GM12878 (cell line): ENCODE data around the gene ARMH1. TPM values are rescaled to one million over a fixed set of nuclear protein-coding genes. Genes with fewer than 3 reads are reported as not detected.

Experiments used
- ATAC-seq: fragments of 200-7000 bp; cut with Tn5 transposase; 3 replicates; pipeline ENCODE4 v1.9.1; 2020; ENCODE audit warnings: mild to moderate bottlenecking, moderate library complexity
- BruUV-seq: library from RNA; stranded (reverse); fragments of 400-500 nt; replicated peaks from 2 replicates; lab custom pipeline; 2021; lab: Mats Ljungman, UMichigan
- CTCF ChIA-PET: fragments of 300-600 bp; sonication (Branson Sonifier 250); formaldehyde crosslinking; extraction: SDS; loops from one replicate; lab custom pipeline; 2021; ENCODE audit warnings: inconsistent platforms; lab: Yijun Ruan, JAX
- POLR2A ChIA-PET: fragments of 350-600 bp; formaldehyde crosslinking; extraction: SDS; loops from one replicate; lab custom pipeline; 2021; ENCODE audit warnings: inconsistent platforms; lab: Charles Lee
- RAD21 ChIA-PET: fragments of 300-600 bp; sonication (Branson Sonifier 250); formaldehyde crosslinking; loops from one replicate; lab custom pipeline; 2023; ENCODE audit warnings: antibody characterized with exemption; ENCODE audit not compliant: unreplicated experiment; lab: Charles Lee
- SMC1A ChIA-PET: fragments of 300-600 bp; sonication (Branson Sonifier 250); formaldehyde crosslinking; loops from one replicate; lab custom pipeline; 2023; ENCODE audit not compliant: unreplicated experiment, uncharacterized antibody; lab: Charles Lee
- DNase-seq: peaks from one replicate; pipeline ENCODE4 v3.0.0-alpha.2; 2011; ENCODE audit warnings: low read depth, low spot score
- FAIRE-seq: peaks from 3 replicates; lab custom pipeline; 2011; peaks lifted over from hg19 to GRCh38; lab: Jason Lieb, UNC
- H2AFZ ChIP-seq: 2 replicates; pipeline ENCODE4 v1.6.0; 2011; ENCODE audit warnings: low read depth, low read length, control low read depth; ENCODE audit not compliant: control insufficient read depth
- H3K27ac ChIP-seq: 2 replicates; pipeline ENCODE4 v1.5.1; 2011; ENCODE audit warnings: control low read depth; ENCODE audit not compliant: control insufficient read depth, insufficient read depth
- H3K27me3 ChIP-seq, 2 experiments: replicated peaks in 1 of 2; 2 replicates each; pipeline versions ENCODE4 v1.6.0 to v1.6.1; 2011; ENCODE audit warnings: low read length in 1 of 2; ENCODE audit not compliant: control insufficient read depth in 2 of 2, insufficient read depth in 2 of 2
- H3K36me3 ChIP-seq, 2 experiments: 2 replicates each; pipeline ENCODE4 v1.5.1; 2011; ENCODE audit warnings: low read length in 1 of 2; ENCODE audit not compliant: control insufficient read depth in 2 of 2, insufficient read depth in 2 of 2
- H3K4me1 ChIP-seq: 2 replicates; pipeline ENCODE4 v1.6.1; 2011; ENCODE audit warnings: mild to moderate bottlenecking, low read length, moderate library complexity, mixed read lengths; ENCODE audit not compliant: control insufficient read depth, insufficient read depth
- H3K4me2 ChIP-seq: 2 replicates; pipeline ENCODE4 v1.6.0; 2011; ENCODE audit warnings: control low read depth; ENCODE audit not compliant: control insufficient read depth, insufficient read depth
- H3K4me3 ChIP-seq: fragments of 200-600 bp; sonication (generic); 2 replicates; pipeline ENCODE4 v1.5.1; 2016
- H3K79me2 ChIP-seq: 2 replicates; pipeline ENCODE4 v1.6.0; 2011; ENCODE audit warnings: low read length; ENCODE audit not compliant: control insufficient read depth, insufficient read depth
- H3K9ac ChIP-seq: 2 replicates; pipeline ENCODE4 v1.8.0; 2011; ENCODE audit warnings: low read length, control low read depth, mixed read lengths; ENCODE audit not compliant: control insufficient read depth, insufficient read depth
- H3K9me3 ChIP-seq: replicated peaks from 3 replicates; pipeline ENCODE4 v1.5.1; 2011; ENCODE audit warnings: mild to moderate bottlenecking, low read length; ENCODE audit not compliant: control insufficient read depth, insufficient read depth
- H4K20me1 ChIP-seq: 2 replicates; pipeline ENCODE4 v1.6.0; 2011; ENCODE audit not compliant: control insufficient read depth, insufficient read depth
- BCL3 ChIP-seq: IDR thresholded peaks from 2 replicates; pipeline ENCODE4 v1.6.1; 2011; ENCODE audit warnings: borderline replicate concordance, low read depth, mild to moderate bottlenecking, moderate library complexity, low read length; ENCODE audit not compliant: insufficient read depth, poor library complexity, severe bottlenecking
- BMI1 ChIP-seq: fragments of 450-650 bp; IDR thresholded peaks from 2 replicates; pipeline ENCODE4 v1.6.1; 2016; ENCODE audit warnings: mild to moderate bottlenecking, moderate library complexity, borderline replicate concordance
- GATAD2B ChIP-seq: fragments of 450-650 bp; conservative IDR thresholded peaks from 2 replicates; pipeline ENCODE4 v1.6.1; 2017; ENCODE audit warnings: low read depth, mild to moderate bottlenecking, moderate library complexity
- HCFC1 ChIP-seq: fragments of 150-350 bp; IDR thresholded peaks from 2 replicates; pipeline ENCODE4 v1.6.1; 2014; ENCODE audit warnings: low read length
- MTA2 ChIP-seq: fragments of 450-650 bp; IDR thresholded peaks from 2 replicates; pipeline ENCODE4 v1.6.1; 2016; ENCODE audit warnings: low read depth, mild to moderate bottlenecking, moderate library complexity
- MYC ChIP-seq: IDR thresholded peaks from 2 replicates; pipeline ENCODE4 v1.6.1; 2011; ENCODE audit warnings: mild to moderate bottlenecking, low read length, moderate library complexity, inconsistent platforms; ENCODE audit not compliant: insufficient read depth, insufficient replicate concordance, insufficient read length, severe bottlenecking
- ZBTB4 ChIP-seq: fragments of 450-650 bp; formaldehyde crosslinking; IDR thresholded peaks from 2 replicates; pipeline ENCODE4 v1.4.0; 2022; ENCODE audit warnings: mild to moderate bottlenecking, moderate library complexity
- ZSCAN29 ChIP-seq: fragments of 450-650 bp; IDR thresholded peaks from 2 replicates; pipeline ENCODE4 v1.6.1; 2017; ENCODE audit warnings: mild to moderate bottlenecking, moderate library complexity
- WGBS: methylation state at CpG from one replicate; pipeline ENCODE4 v1.1.6; 2016; ENCODE audit warnings: low lambda C conversion rate; ENCODE audit not compliant: insufficient replicate concordance, insufficient coverage; ENCODE audit errors: missing lambda C conversion rate; 5-methylcytosine and 5-hydroxymethylcytosine counted together
- in situ Hi-C: fragments of 300-500 bp; cut with MboI; formaldehyde crosslinking; loops from 9 replicates; pipeline ENCODE4 v1.14.3; 2018; ENCODE audit warnings: mixed read lengths
- intact Hi-C: fragments of 100-400 bp; cut with micrococcal nuclease; formaldehyde crosslinking; loops from one replicate; pipeline ENCODE4 v1.14.2; 2022; ENCODE audit not compliant: unreplicated experiment
- polyA plus RNA-seq, 11 experiments: library from polyadenylated mRNA; depleted of rRNA in 4 of 11; unstranded in 6 of 11; stranded (reverse) in 5 of 11; fragments of >200 nt; fragmentation: Nextera tagmentation in 4 of 11; fragmentation: Illumina TruSeq in 1 of 11; extraction: Ambion mirVana in 4 of 11; extraction: Trizol in 1 of 11; gene quantifications; 1 replicate in 1 of 11; 2 replicates in 10 of 11; pipeline versions ENCODE4 v1.2.1 to v1.2.3, GENCODE V29; 2011 to 2016; ENCODE audit warnings: inconsistent platforms in 2 of 11, missing spikeins in 2 of 11, low read depth in 1 of 11
- total RNA-seq, 4 experiments: library from RNA; depleted of rRNA in 3 of 4; stranded (reverse); fragments of >200 nt in 3 of 4; fragmentation: Illumina TruSeq in 1 of 4; extraction: Trizol in 1 of 4; gene quantifications; 2 replicates each; pipeline versions ENCODE4 v1.2.1 to v1.2.3, GENCODE V29; 2013 to 2021
- TF ChIP-seq, protein P1 (sequence below): IDR thresholded peaks from 2 replicates; pipeline ENCODE4 v1.6.1; 2012; ENCODE audit warnings: low read depth, low read length, improper control_type of control experiment
- TF ChIP-seq, protein P2 (sequence below): fragments of 450-650 bp; IDR thresholded peaks from 2 replicates; pipeline ENCODE4 v1.6.1; 2016; ENCODE audit warnings: mild to moderate bottlenecking
- TF ChIP-seq, protein P3 (sequence below): fragments of 450-650 bp; formaldehyde crosslinking; IDR thresholded peaks from 2 replicates; pipeline ENCODE4 v1.4.0; 2020; ENCODE audit warnings: mild to moderate bottlenecking, moderate library complexity

The ARMH1 gene
- total and polyA plus RNA-seq, 10 of the 15 experiments (the other 5 are each of a cell fraction or from before 2014, with no cell fraction given): 0.93 to 43.9 (median 8.2) TPM

- H3K4me1 ChIP-seq: peaks cover 24% of the 10 kb centered on the region
- no peak overlapping the region for H3K27ac ChIP-seq
- no peaks in the 10 kb centered on the region for H4K20me1 ChIP-seq
- ChIA-PET SMC1A (interaction anchor here (1.0 kb wide), 1 partner anchor 53 kb away, joined by 3 read pairs; no protein-coding TSS in a partner anchor), RAD21 (no interaction called here), POLR2A (no interaction called here), CTCF (no interaction called here)
- no peak overlapping the region for H2AFZ ChIP-seq
- DNase-seq: no peak
- TF ChIP-seq MTA2 (no peak), GATAD2B (no peak), ZBTB4 (CRISPR knock-in tag) (no peak), HCFC1 (no peak), BCL3 (no peak), BMI1 (no peak), ZSCAN29 (no peak), MYC (no peak)
- TF ChIP-seq, protein P1, sequence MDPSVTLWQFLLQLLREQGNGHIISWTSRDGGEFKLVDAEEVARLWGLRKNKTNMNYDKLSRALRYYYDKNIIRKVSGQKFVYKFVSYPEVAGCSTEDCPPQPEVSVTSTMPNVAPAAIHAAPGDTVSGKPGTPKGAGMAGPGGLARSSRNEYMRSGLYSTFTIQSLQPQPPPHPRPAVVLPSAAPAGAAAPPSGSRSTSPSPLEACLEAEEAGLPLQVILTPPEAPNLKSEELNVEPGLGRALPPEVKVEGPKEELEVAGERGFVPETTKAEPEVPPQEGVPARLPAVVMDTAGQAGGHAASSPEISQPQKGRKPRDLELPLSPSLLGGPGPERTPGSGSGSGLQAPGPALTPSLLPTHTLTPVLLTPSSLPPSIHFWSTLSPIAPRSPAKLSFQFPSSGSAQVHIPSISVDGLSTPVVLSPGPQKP: no peak
- TF ChIP-seq, protein P2, sequence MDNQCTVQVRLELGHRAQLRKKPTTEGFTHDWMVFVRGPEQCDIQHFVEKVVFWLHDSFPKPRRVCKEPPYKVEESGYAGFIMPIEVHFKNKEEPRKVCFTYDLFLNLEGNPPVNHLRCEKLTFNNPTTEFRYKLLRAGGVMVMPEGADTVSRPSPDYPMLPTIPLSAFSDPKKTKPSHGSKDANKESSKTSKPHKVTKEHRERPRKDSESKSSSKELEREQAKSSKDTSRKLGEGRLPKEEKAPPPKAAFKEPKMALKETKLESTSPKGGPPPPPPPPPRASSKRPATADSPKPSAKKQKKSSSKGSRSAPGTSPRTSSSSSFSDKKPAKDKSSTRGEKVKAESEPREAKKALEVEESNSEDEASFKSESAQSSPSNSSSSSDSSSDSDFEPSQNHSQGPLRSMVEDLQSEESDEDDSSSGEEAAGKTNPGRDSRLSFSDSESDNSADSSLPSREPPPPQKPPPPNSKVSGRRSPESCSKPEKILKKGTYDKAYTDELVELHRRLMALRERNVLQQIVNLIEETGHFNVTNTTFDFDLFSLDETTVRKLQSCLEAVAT: no peak
- TF ChIP-seq, protein P3, sequence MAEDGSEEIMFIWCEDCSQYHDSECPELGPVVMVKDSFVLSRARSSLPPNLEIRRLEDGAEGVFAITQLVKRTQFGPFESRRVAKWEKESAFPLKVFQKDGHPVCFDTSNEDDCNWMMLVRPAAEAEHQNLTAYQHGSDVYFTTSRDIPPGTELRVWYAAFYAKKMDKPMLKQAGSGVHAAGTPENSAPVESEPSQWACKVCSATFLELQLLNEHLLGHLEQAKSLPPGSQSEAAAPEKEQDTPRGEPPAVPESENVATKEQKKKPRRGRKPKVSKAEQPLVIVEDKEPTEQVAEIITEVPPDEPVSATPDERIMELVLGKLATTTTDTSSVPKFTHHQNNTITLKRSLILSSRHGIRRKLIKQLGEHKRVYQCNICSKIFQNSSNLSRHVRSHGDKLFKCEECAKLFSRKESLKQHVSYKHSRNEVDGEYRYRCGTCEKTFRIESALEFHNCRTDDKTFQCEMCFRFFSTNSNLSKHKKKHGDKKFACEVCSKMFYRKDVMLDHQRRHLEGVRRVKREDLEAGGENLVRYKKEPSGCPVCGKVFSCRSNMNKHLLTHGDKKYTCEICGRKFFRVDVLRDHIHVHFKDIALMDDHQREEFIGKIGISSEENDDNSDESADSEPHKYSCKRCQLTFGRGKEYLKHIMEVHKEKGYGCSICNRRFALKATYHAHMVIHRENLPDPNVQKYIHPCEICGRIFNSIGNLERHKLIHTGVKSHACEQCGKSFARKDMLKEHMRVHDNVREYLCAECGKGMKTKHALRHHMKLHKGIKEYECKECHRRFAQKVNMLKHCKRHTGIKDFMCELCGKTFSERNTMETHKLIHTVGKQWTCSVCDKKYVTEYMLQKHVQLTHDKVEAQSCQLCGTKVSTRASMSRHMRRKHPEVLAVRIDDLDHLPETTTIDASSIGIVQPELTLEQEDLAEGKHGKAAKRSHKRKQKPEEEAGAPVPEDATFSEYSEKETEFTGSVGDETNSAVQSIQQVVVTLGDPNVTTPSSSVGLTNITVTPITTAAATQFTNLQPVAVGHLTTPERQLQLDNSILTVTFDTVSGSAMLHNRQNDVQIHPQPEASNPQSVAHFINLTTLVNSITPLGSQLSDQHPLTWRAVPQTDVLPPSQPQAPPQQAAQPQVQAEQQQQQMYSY (CRISPR knock-in tag): no peak
- no peak for ATAC-seq
- H3K36me3 ChIP-seq: no peaks in the 10 kb centered on the region
- in situ Hi-C loops: no loop called here
- H3K79me2 ChIP-seq: no peaks in the 10 kb centered on the region
- no TSS peak for BruUV-seq
- WGBS: 89% methylated on average over 7 of the region's 7 CpGs
- no peak for FAIRE-seq
- no peaks in the 10 kb centered on the region for H3K9me3 ChIP-seq
- H3K9ac ChIP-seq: no peak overlapping the region
- H3K4me2 ChIP-seq: no peak overlapping the region
- H3K4me3 ChIP-seq: no peak overlapping the region
- intact Hi-C loops: no loop called here
- no peaks in the 10 kb centered on the region for H3K27me3 ChIP-seq
Measured at GRCh38 chr1:44701141-44701573, 26.6 kb downstream of the ARMH1 start.
